Muscle of leg (tissue), 11 donors: ENCODE results near the gene CSNK1A1L. TPM values are rescaled to one million over a fixed set of nuclear protein-coding genes. Genes with fewer than 3 reads are reported as not detected.

ENCODE experiments used
- DNase-seq: peaks from one replicate; pipeline ENCODE4 v3.0.0; 2013
- H3K27ac ChIP-seq: one replicate; pipeline ENCODE4 v1.5.1; 2013; ENCODE audit warnings: mild to moderate bottlenecking, low read length, control low read depth
- H3K27me3 ChIP-seq: one replicate; pipeline ENCODE4 v1.6.1; 2013; ENCODE audit warnings: low read length; ENCODE audit not compliant: control insufficient read depth, insufficient read depth
- H3K36me3 ChIP-seq: one replicate; pipeline ENCODE4 v1.6.1; 2013; ENCODE audit warnings: low read length; ENCODE audit not compliant: control insufficient read depth, insufficient read depth
- H3K4me1 ChIP-seq: one replicate; pipeline ENCODE4 v1.6.1; 2013; ENCODE audit warnings: low read length; ENCODE audit not compliant: control insufficient read depth, insufficient read depth
- H3K4me3 ChIP-seq: one replicate; pipeline ENCODE4 v1.5.1; 2013; ENCODE audit warnings: low read length, control low read depth
- H3K9me3 ChIP-seq: replicated peaks from 2 replicates; pipeline ENCODE4 v1.6.1; 2013; ENCODE audit warnings: low read depth, low read length; ENCODE audit not compliant: control insufficient read depth
- WGBS: methylation state at CpG from one replicate; pipeline ENCODE4 v1.1.5; 2013; ENCODE audit warnings: missing lambda C conversion rate; ENCODE audit not compliant: insufficient coverage; 5-methylcytosine and 5-hydroxymethylcytosine counted together
- polyA plus RNA-seq, 8 donors: library from polyadenylated mRNA; unstranded; fragments of 120-200 nt; gene quantifications; one replicate each; pipeline versions ENCODE4 v1.2.1 to v1.2.3, GENCODE V29; 2013; ENCODE audit warnings: inconsistent platforms in 1 of 8, low replicate concordance in 1 of 8; ENCODE audit not compliant: insufficient read length in 8 of 8, insufficient read depth in 1 of 8
- total RNA-seq: library from RNA; stranded (reverse); fragments of 120-200 nt; gene quantifications from one replicate; pipeline ENCODE4 v1.2.4, GENCODE V29; 2013

CSNK1A1L gene
- total and polyA plus RNA-seq, 9 donors = 0.05 to 0.14 (median 0.11) TPM; not detected in 1

GRCh38 chr13:37109051-37109678 is 3.7 kb upstream of the CSNK1A1L start:
- H3K36me3 ChIP-seq = no peaks in the 10 kb centered on the region
- no peaks in the 10 kb centered on the region for H3K9me3 ChIP-seq
- H3K27ac ChIP-seq = peak overlapping the region; percentile 65
- DNase-seq = peak; percentile 97
- WGBS = no CpG with 5 or more reads among the region's 1 CpG
- no peak overlapping the region for H3K4me3 ChIP-seq
- H3K27me3 ChIP-seq = no peaks in the 10 kb centered on the region
- H3K4me1 ChIP-seq = no peaks in the 10 kb centered on the region

GRCh38 chr13:37107868-37108267 is 2.4 kb upstream of the CSNK1A1L start:
- no peaks in the 10 kb centered on the region for H3K4me1 ChIP-seq
- no CpG with 5 or more reads among the region's 1 CpG for WGBS
- H3K4me3 ChIP-seq = no peak overlapping the region
- no peak for DNase-seq
- H3K9me3 ChIP-seq = no peaks in the 10 kb centered on the region
- H3K27ac ChIP-seq = peak overlapping the region; percentile 65
- H3K27me3 ChIP-seq = no peaks in the 10 kb centered on the region
- no peaks in the 10 kb centered on the region for H3K36me3 ChIP-seq

- WGBS = 45% methylated on average over 4 of the region's 4 CpGs
- Histone ChIP-seq H3K27me3 (no peaks in the 10 kb centered on the region), H3K4me3 (no peak overlapping the region), H3K4me1 (no peaks in the 10 kb centered on the region), H3K27ac (peak overlapping the region; percentile 65), H3K9me3 (no peaks in the 10 kb centered on the region), H3K36me3 (no peaks in the 10 kb centered on the region)
- DNase-seq = peak; percentile 72
Measured at GRCh38 chr13:37107456-37107855, 2.0 kb upstream of the CSNK1A1L start.

GRCh38 chr13:37106642-37107041 is 1.2 kb upstream of the CSNK1A1L start:
- no peaks in the 10 kb centered on the region for H3K36me3 ChIP-seq
- no CpG with 5 or more reads among the region's 2 CpGs for WGBS
- H3K4me1 ChIP-seq = no peaks in the 10 kb centered on the region
- DNase-seq = no peak
- H3K4me3 ChIP-seq = no peak overlapping the region
- no peaks in the 10 kb centered on the region for H3K27me3 ChIP-seq
- H3K27ac ChIP-seq = no peak overlapping the region
- no peaks in the 10 kb centered on the region for H3K9me3 ChIP-seq

- Histone ChIP-seq H3K27ac (no peak overlapping the region), H3K4me3 (no peak overlapping the region), H3K4me1 (no peaks in the 10 kb centered on the region), H3K36me3 (no peaks in the 10 kb centered on the region), H3K9me3 (no peaks in the 10 kb centered on the region), H3K27me3 (no peaks in the 10 kb centered on the region)
- WGBS = no CpG with 5 or more reads among the region's 4 CpGs
- DNase-seq = no peak
Measured at GRCh38 chr13:37102896-37103295, 2.6 kb downstream of the CSNK1A1L start.

- DNase-seq = peak; percentile 58
Measured at GRCh38 chr13:37101201-37101600, 4.3 kb downstream of the CSNK1A1L start.

GRCh38 chr13:37100731-37101130 is 4.7 kb downstream of the CSNK1A1L start:
- Histone ChIP-seq H3K27ac (peak overlapping the region; percentile 90), H3K9me3 (no peaks in the 10 kb centered on the region), H3K4me1 (no peaks in the 10 kb centered on the region), H3K36me3 (no peaks in the 10 kb centered on the region), H3K27me3 (no peaks in the 10 kb centered on the region), H3K4me3 (no peak overlapping the region)
- DNase-seq = peak; percentile 98

More at GRCh38 chr13:37101201-37101600, 4.3 kb downstream of the CSNK1A1L start:
- peak overlapping the region; percentile 90 for H3K27ac ChIP-seq
- no peaks in the 10 kb centered on the region for H3K27me3 ChIP-seq
- no peaks in the 10 kb centered on the region for H3K36me3 ChIP-seq
- no peak overlapping the region for H3K4me3 ChIP-seq
- no CpG with 5 or more reads among the region's 1 CpG for WGBS
- no peaks in the 10 kb centered on the region for H3K9me3 ChIP-seq
- H3K4me1 ChIP-seq = no peaks in the 10 kb centered on the region

GRCh38 chr13:37097076-37097475 is 8.4 kb downstream of the CSNK1A1L start:
- Histone ChIP-seq H3K36me3 (no peaks in the 10 kb centered on the region), H3K4me3 (no peak overlapping the region), H3K27ac (no peak overlapping the region), H3K4me1 (peaks cover 3% of the 10 kb centered on the region), H3K9me3 (no peaks in the 10 kb centered on the region), H3K27me3 (no peaks in the 10 kb centered on the region)
- DNase-seq = peak; percentile 54
- no CpG with 5 or more reads among the region's 4 CpGs for WGBS

- H3K4me3 ChIP-seq = no peak overlapping the region
- H3K27me3 ChIP-seq = no peaks in the 10 kb centered on the region
- WGBS = no CpG with 5 or more reads among the region's 4 CpGs
- DNase-seq = no peak
- H3K27ac ChIP-seq = peak overlapping the region; percentile 43
- no peaks in the 10 kb centered on the region for H3K9me3 ChIP-seq
- H3K4me1 ChIP-seq = peaks cover 11% of the 10 kb centered on the region
- no peaks in the 10 kb centered on the region for H3K36me3 ChIP-seq
Measured at GRCh38 chr13:37094840-37095239, 10.6 kb downstream of the CSNK1A1L start.

GRCh38 chr13:37094099-37094498 is 11.4 kb downstream of the CSNK1A1L start:
- 33% methylated on average over 1 of the region's 3 CpGs for WGBS

GRCh38 chr13:37091835-37092234 is 13.6 kb downstream of the CSNK1A1L start:
- 60% methylated on average over 1 of the region's 1 CpG for WGBS
- DNase-seq = peak; percentile 82
- H3K27me3 ChIP-seq = no peaks in the 10 kb centered on the region
- peaks cover 11% of the 10 kb centered on the region for H3K4me1 ChIP-seq
- H3K4me3 ChIP-seq = no peak overlapping the region
- H3K9me3 ChIP-seq = no peaks in the 10 kb centered on the region
- peak overlapping the region; percentile 42 for H3K27ac ChIP-seq
- H3K36me3 ChIP-seq = no peaks in the 10 kb centered on the region

More at GRCh38 chr13:37094099-37094498, 11.4 kb downstream of the CSNK1A1L start:
- no peaks in the 10 kb centered on the region for H3K36me3 ChIP-seq
- H3K4me3 ChIP-seq = no peak overlapping the region
- H3K4me1 ChIP-seq = peaks cover 11% of the 10 kb centered on the region
- H3K27me3 ChIP-seq = no peaks in the 10 kb centered on the region
- DNase-seq = peak; percentile 85
- peak overlapping the region; percentile 43 for H3K27ac ChIP-seq
- no peaks in the 10 kb centered on the region for H3K9me3 ChIP-seq
